Measurements from ENCODE around the gene ZNF367.

The ZNF367 gene

GRCh38 chr9:96343515-96344360 lies 74.4 kb downstream of the ZNF367 start:
- H3K4me1 ChIP-seq (ENCODE audit: low read length) = no peaks in the 10 kb centered on the region
- no peak overlapping the region for H3K4me3 ChIP-seq (ENCODE audit: low read length)
- H4K20me1 ChIP-seq (ENCODE audit: insufficient read depth, low read length) = no peaks in the 10 kb centered on the region
- no peak overlapping the region for H3K9ac ChIP-seq (ENCODE audit: low read length)
- no peaks in the 10 kb centered on the region for H3K36me3 ChIP-seq (replicated peaks; ENCODE audit: low read depth, low read length)
- no peaks in the 10 kb centered on the region for H3K9me3 ChIP-seq (ENCODE audit: insufficient read depth, low read length)
- no peaks in the 10 kb centered on the region for H3K79me2 ChIP-seq (ENCODE audit: low read length)
- no peak overlapping the region for H2AFZ ChIP-seq (ENCODE audit: low read depth, low read length)
- H3K4me2 ChIP-seq (ENCODE audit: low read length) = no peak overlapping the region
- H3K27me3 ChIP-seq (ENCODE audit: low read depth, low read length) = no peaks in the 10 kb centered on the region
- no peak overlapping the region for H3K27ac ChIP-seq (ENCODE audit: low read length)
- TF ChIP-seq CTCF (IDR thresholded peaks at IDR 0.05; ENCODE audit: low read depth, low read length) = no peak
- no peak for TF ChIP-seq EZH2phosphoT487 (IDR thresholded peaks at IDR 0.05; ENCODE audit: low read depth)

GRCh38 chr9:96342571-96343245 lies 75.5 kb downstream of the ZNF367 start:
- TF ChIP-seq EZH2phosphoT487 (IDR thresholded peaks at IDR 0.05; ENCODE audit: low read depth) (no peak), CTCF (IDR thresholded peaks at IDR 0.05; ENCODE audit: low read depth, low read length) (no peak)
- no peak overlapping the region for H3K4me3 ChIP-seq (ENCODE audit: low read length)
- no peaks in the 10 kb centered on the region for H3K4me1 ChIP-seq (ENCODE audit: low read length)

GRCh38 chr9:96340707-96341106 lies 77.5 kb downstream of the ZNF367 start:
- Histone ChIP-seq H3K4me3 (ENCODE audit: low read length) (no peak overlapping the region), H3K79me2 (ENCODE audit: low read length) (no peaks in the 10 kb centered on the region), H3K9me3 (ENCODE audit: insufficient read depth, low read length) (no peaks in the 10 kb centered on the region), H2AFZ (ENCODE audit: low read depth, low read length) (no peak overlapping the region), H3K36me3 (replicated peaks; ENCODE audit: low read depth, low read length) (no peaks in the 10 kb centered on the region), H3K4me2 (ENCODE audit: low read length) (no peak overlapping the region), H3K4me1 (ENCODE audit: low read length) (no peaks in the 10 kb centered on the region), H4K20me1 (ENCODE audit: insufficient read depth, low read length) (no peaks in the 10 kb centered on the region), H3K9ac (ENCODE audit: low read length) (no peak overlapping the region), H3K27me3 (ENCODE audit: low read depth, low read length) (no peaks in the 10 kb centered on the region), H3K27ac (ENCODE audit: low read length) (no peak overlapping the region)
- TF ChIP-seq EZH2phosphoT487 (IDR thresholded peaks at IDR 0.05; ENCODE audit: low read depth) (no peak), CTCF (IDR thresholded peaks at IDR 0.05; ENCODE audit: low read depth, low read length) (no peak)

More at GRCh38 chr9:96342571-96343245, 75.5 kb downstream of the ZNF367 start:
- no peak overlapping the region for H2AFZ ChIP-seq (ENCODE audit: low read depth, low read length)
- H3K27ac ChIP-seq (ENCODE audit: low read length) = no peak overlapping the region
- no peak overlapping the region for H3K9ac ChIP-seq (ENCODE audit: low read length)
- H3K4me2 ChIP-seq (ENCODE audit: low read length) = no peak overlapping the region
- no peaks in the 10 kb centered on the region for H3K27me3 ChIP-seq (ENCODE audit: low read depth, low read length)
- H3K36me3 ChIP-seq (replicated peaks; ENCODE audit: low read depth, low read length) = no peaks in the 10 kb centered on the region
- no peaks in the 10 kb centered on the region for H3K79me2 ChIP-seq (ENCODE audit: low read length)
- H3K9me3 ChIP-seq (ENCODE audit: insufficient read depth, low read length) = no peaks in the 10 kb centered on the region
- no peaks in the 10 kb centered on the region for H4K20me1 ChIP-seq (ENCODE audit: insufficient read depth, low read length)

GRCh38 chr9:96338299-96338698 lies 79.9 kb downstream of the ZNF367 start:
- TF ChIP-seq CTCF (IDR thresholded peaks at IDR 0.05; ENCODE audit: low read depth, low read length) = no peak
- TF ChIP-seq EZH2phosphoT487 (IDR thresholded peaks at IDR 0.05; ENCODE audit: low read depth) = no peak
- H4K20me1 ChIP-seq (ENCODE audit: insufficient read depth, low read length) = no peaks in the 10 kb centered on the region
- no peaks in the 10 kb centered on the region for H3K27me3 ChIP-seq (ENCODE audit: low read depth, low read length)
- no peak overlapping the region for H2AFZ ChIP-seq (ENCODE audit: low read depth, low read length)
- H3K36me3 ChIP-seq (replicated peaks; ENCODE audit: low read depth, low read length) = no peaks in the 10 kb centered on the region
- H3K4me2 ChIP-seq (ENCODE audit: low read length) = no peak overlapping the region
- H3K4me3 ChIP-seq (ENCODE audit: low read length) = no peak overlapping the region
- no peaks in the 10 kb centered on the region for H3K79me2 ChIP-seq (ENCODE audit: low read length)
- H3K27ac ChIP-seq (ENCODE audit: low read length) = no peak overlapping the region
- no peak overlapping the region for H3K9ac ChIP-seq (ENCODE audit: low read length)
- no peaks in the 10 kb centered on the region for H3K4me1 ChIP-seq (ENCODE audit: low read length)
- H3K9me3 ChIP-seq (ENCODE audit: insufficient read depth, low read length) = no peaks in the 10 kb centered on the region
